ENCODE data around the gene EPHA7. TPM values are rescaled to one million over a fixed set of nuclear protein-coding genes. Genes with fewer than 3 reads are reported as not detected.

The EPHA7 gene
- total RNA-seq = 100 to 1,000 TPM in 1 of 3 donors, 1 to 10 TPM in 1, under 1 TPM in 1; 0.84 to 126 (median 2.4) TPM
- long read RNA-seq, donor 1, full-length matches to known transcripts = 21 of 76 reads
- long read RNA-seq, donor 1, partial matches to known transcripts = 22 of 76 reads
- long read RNA-seq, donor 1, other reads (novel, unspliced or antisense) = 33 of 76 reads
- long read RNA-seq, donor 2 = 0 reads

GRCh38 chr6:93419304-93420162 lies at the start of gene EPHA7:
TSS of gene EPHA7 (minus strand) at chr6:93419559. CDS start at chr6:93419341, 218 bp downstream.
- Histone ChIP-seq H3K4me3 (peak within 1 kb of the TSS; percentile 7), H3K9me3 (no peaks in the 10 kb centered on the region), H3K4me1 (ENCODE audit: low read depth) (peaks cover 12% of the 10 kb centered on the region), H3K36me3 (ENCODE audit: low read depth) (no peaks in the 10 kb centered on the region)
- DNase-seq (peak; percentile 86 to 91 (median 90)), ATAC-seq (peak; percentile 97)
- TF ChIP-seq, protein P1, sequence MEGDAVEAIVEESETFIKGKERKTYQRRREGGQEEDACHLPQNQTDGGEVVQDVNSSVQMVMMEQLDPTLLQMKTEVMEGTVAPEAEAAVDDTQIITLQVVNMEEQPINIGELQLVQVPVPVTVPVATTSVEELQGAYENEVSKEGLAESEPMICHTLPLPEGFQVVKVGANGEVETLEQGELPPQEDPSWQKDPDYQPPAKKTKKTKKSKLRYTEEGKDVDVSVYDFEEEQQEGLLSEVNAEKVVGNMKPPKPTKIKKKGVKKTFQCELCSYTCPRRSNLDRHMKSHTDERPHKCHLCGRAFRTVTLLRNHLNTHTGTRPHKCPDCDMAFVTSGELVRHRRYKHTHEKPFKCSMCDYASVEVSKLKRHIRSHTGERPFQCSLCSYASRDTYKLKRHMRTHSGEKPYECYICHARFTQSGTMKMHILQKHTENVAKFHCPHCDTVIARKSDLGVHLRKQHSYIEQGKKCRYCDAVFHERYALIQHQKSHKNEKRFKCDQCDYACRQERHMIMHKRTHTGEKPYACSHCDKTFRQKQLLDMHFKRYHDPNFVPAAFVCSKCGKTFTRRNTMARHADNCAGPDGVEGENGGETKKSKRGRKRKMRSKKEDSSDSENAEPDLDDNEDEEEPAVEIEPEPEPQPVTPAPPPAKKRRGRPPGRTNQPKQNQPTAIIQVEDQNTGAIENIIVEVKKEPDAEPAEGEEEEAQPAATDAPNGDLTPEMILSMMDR (IDR thresholded peaks at IDR 0.05) = no peak
- intact Hi-C loops (cut with DNase I, micrococcal nuclease) = no loop called here

DNA sequence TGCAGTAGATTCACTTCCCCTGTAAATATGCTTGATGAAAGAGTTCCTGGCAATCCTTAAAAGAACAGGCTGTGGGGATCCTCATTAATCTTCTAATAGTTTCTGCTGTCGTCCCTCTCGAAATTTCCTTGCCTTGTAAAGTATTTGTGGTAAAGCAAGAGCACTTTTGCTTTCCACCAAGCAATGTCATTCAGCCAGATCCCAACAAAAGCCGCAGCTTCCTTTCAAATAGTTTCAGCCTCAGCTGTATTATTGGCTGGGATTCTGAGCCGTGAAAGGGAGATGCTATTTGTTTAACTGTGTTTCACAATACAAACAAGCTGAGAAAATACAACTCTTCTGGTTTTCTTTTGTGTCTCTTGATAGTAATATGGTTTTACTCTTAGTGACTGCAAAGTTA lies 48.9 kb upstream of the EPHA7 start:
- ATAC-seq (no peak), DNase-seq (no peak)
- Histone ChIP-seq H3K9me3 (no peaks in the 10 kb centered on the region), H3K36me3 (ENCODE audit: low read depth) (no peaks in the 10 kb centered on the region), H3K4me1 (ENCODE audit: low read depth) (peaks cover 2% of the 10 kb centered on the region), H3K4me3 (no peak overlapping the region)
- TF ChIP-seq, protein P1 (IDR thresholded peaks at IDR 0.05) = no peak
- intact Hi-C loops (cut with DNase I, micrococcal nuclease) = no loop called here

- Histone ChIP-seq H3K4me1 (ENCODE audit: low read depth) (no peaks in the 10 kb centered on the region), H3K9me3 (no peaks in the 10 kb centered on the region), H3K4me3 (no peak overlapping the region), H3K36me3 (ENCODE audit: low read depth) (no peaks in the 10 kb centered on the region)
- no peak for ATAC-seq
- intact Hi-C loops (cut with DNase I, micrococcal nuclease) = no loop called here
- TF ChIP-seq, protein P1 (IDR thresholded peaks at IDR 0.05) = no peak
- no peak for DNase-seq
Measured at GRCh38 chr6:93454533-93454932, 35.2 kb upstream of the EPHA7 start.

DNA sequence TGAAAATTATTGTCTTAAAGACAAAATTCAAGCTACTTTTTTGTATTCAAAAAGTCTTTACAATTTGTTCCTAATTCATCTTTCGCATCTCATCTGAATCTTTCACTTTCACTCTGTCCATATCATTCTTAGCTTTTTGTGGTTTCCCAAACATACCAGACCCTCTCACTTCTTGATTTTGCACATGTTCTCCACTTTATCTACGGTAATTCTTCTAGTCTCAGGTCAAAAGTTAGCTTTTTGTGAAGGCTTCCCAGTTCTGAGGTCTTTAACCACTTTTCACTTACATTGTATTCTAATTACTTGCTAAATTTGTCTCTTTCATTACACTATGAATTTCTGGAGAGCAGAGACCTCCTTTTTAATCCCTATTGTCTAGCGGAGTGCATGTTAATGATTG lies 34.6 kb upstream of the EPHA7 start:
- TF ChIP-seq, protein P1 (IDR thresholded peaks at IDR 0.05) = no peak
- no peak for ATAC-seq
- Histone ChIP-seq H3K36me3 (ENCODE audit: low read depth) (no peaks in the 10 kb centered on the region), H3K4me1 (ENCODE audit: low read depth) (no peaks in the 10 kb centered on the region), H3K9me3 (no peaks in the 10 kb centered on the region), H3K4me3 (no peak overlapping the region)
- intact Hi-C loops (cut with DNase I, micrococcal nuclease) = no loop called here
- no peak for DNase-seq

DNA sequence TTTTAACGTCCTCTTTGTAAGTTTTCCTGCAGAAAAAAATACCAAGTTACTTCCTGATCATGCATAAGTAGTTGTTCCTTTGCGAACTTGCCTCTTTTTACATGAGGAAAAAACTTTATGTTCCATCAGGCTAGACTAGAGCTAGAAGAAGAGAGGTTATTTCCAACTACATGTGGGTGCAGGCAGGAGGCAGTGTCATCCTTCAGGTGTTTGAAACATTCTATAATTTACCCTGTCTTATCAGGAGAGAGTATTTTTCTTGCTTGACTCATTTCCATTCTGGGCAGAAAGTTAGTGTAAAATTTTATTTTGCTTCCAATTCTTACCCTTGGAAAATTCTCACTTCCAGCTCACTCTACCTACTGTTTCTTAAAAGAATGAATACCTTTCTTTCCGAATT lies 28.5 kb upstream of the EPHA7 start:
- ATAC-seq = no peak
- no peak for DNase-seq
- H3K4me1 ChIP-seq (ENCODE audit: low read depth) = no peaks in the 10 kb centered on the region
- no peaks in the 10 kb centered on the region for H3K36me3 ChIP-seq (ENCODE audit: low read depth)
- intact Hi-C loops (cut with DNase I, micrococcal nuclease) = no loop called here
- TF ChIP-seq, protein P1 (IDR thresholded peaks at IDR 0.05) = no peak
- no peaks in the 10 kb centered on the region for H3K9me3 ChIP-seq
- H3K4me3 ChIP-seq = no peak overlapping the region
